HepG2 (cell line): ENCODE results near the gene SDK2. TPM values are rescaled to one million over a fixed set of nuclear protein-coding genes. Genes with fewer than 3 reads are reported as not detected.

ENCODE experiments used
- ATAC-seq: fragments of 200-7000 bp; cut with Tn5 transposase; 3 replicates; pipeline ENCODE4 v1.9.1; 2020; ENCODE audit warnings: mild to moderate bottlenecking, moderate library complexity
- BruUV-seq: library from RNA; stranded (reverse); fragments of 400-500 nt; replicated peaks from 2 replicates; lab custom pipeline; 2021; lab: Mats Ljungman, UMichigan
- CTCF ChIA-PET: fragments of 300-600 bp; formaldehyde crosslinking; extraction: SDS; loops from one replicate; lab custom pipeline; 2021; ENCODE audit warnings: low total read pairs, inconsistent platforms, low intra/inter-chr PET ratio; lab: Yijun Ruan, JAX
- POLR2A ChIA-PET: fragments of 350-600 bp; sonication (Branson Sonifier 250); formaldehyde crosslinking; loops from one replicate; lab custom pipeline; 2020; ENCODE audit warnings: antibody characterized with exemption, inconsistent platforms; lab: Yijun Ruan, JAX
- DNase-seq: peaks from one replicate; pipeline ENCODE4 v3.0.0-alpha.2; 2015; ENCODE audit warnings: low spot score
- FAIRE-seq: peaks from 3 replicates; lab custom pipeline; 2011; peaks lifted over from hg19 to GRCh38; lab: Jason Lieb, UNC
- H2AFZ ChIP-seq: one replicate; pipeline ENCODE4 v1.6.1; 2011; ENCODE audit warnings: low read length, inconsistent platforms
- H3K27ac ChIP-seq: fragments of 300-600 bp; 3 replicates; pipeline ENCODE4 v1.8.0; 2011; ENCODE audit warnings: mixed run types, mild to moderate bottlenecking, mixed read lengths, low read length, inconsistent platforms; ENCODE audit not compliant: insufficient read depth; ENCODE audit errors: extremely low read length
- H3K27me3 ChIP-seq, 2 experiments: fragments of 200-600 bp in 1 of 2; 2 replicates in 1 of 2; 3 replicates in 1 of 2; pipeline versions ENCODE4 v1.6.0 to v1.8.0; 2011; ENCODE audit warnings: low read length in 2 of 2, mild to moderate bottlenecking in 2 of 2, moderate library complexity in 2 of 2, inconsistent platforms in 1 of 2; ENCODE audit not compliant: insufficient read depth in 2 of 2, control insufficient read depth in 1 of 2
- H3K36me3 ChIP-seq, 2 experiments: fragments of 200-600 bp in 1 of 2; replicated peaks in 1 of 2; 2 replicates in 1 of 2; 3 replicates in 1 of 2; pipeline versions ENCODE4 v1.5.1 to v1.8.0; 2011; ENCODE audit warnings: low read length in 2 of 2, inconsistent platforms in 1 of 2; ENCODE audit not compliant: insufficient read depth in 2 of 2, control insufficient read depth in 1 of 2
- H3K4me1 ChIP-seq: 2 replicates; pipeline ENCODE4 v1.5.1; 2012; ENCODE audit warnings: low read length, inconsistent platforms; ENCODE audit not compliant: insufficient read depth
- H3K4me2 ChIP-seq: 2 replicates; pipeline ENCODE4 v1.6.0; 2011; ENCODE audit warnings: low read depth, low read length, inconsistent platforms
- H3K4me3 ChIP-seq, 3 experiments: fragments of 200-600 bp in 1 of 3; sonication (generic), shearing (Covaris generic) in 1 of 3; replicated peaks in 1 of 3; 2 replicates each; pipeline ENCODE4 v1.5.1; 2011 to 2016; ENCODE audit warnings: low read length in 3 of 3, inconsistent platforms in 2 of 3, low read depth in 2 of 3, mild to moderate bottlenecking in 2 of 3, control low read depth in 1 of 3, mixed read lengths in 1 of 3; ENCODE audit not compliant: insufficient read depth in 1 of 3
- H3K79me2 ChIP-seq: one replicate; pipeline ENCODE4 v1.6.1; 2011; ENCODE audit warnings: low read length, inconsistent platforms; ENCODE audit not compliant: insufficient read depth
- H3K9ac ChIP-seq: 2 replicates; pipeline ENCODE4 v1.6.0; 2011; ENCODE audit warnings: mild to moderate bottlenecking, low read depth, low read length, inconsistent platforms; ENCODE audit not compliant: insufficient read depth
- H3K9me3 ChIP-seq: 2 replicates; pipeline ENCODE4 v1.5.1; 2012; ENCODE audit warnings: mild to moderate bottlenecking, low read length
- H4K20me1 ChIP-seq: 2 replicates; pipeline ENCODE4 v1.6.0; 2011; ENCODE audit warnings: inconsistent platforms, mild to moderate bottlenecking, low read length, moderate library complexity; ENCODE audit not compliant: insufficient read depth
- CENPX ChIP-seq: sonication (generic); formaldehyde crosslinking; IDR thresholded peaks from 2 replicates; pipeline ENCODE4 v1.9.0; 2021; ENCODE audit warnings: mild to moderate bottlenecking, missing genetic modification reagents, moderate library complexity
- DNMT1 ChIP-seq: sonication (generic); formaldehyde crosslinking; IDR thresholded peaks from 2 replicates; pipeline ENCODE4 v1.5.1; 2020; ENCODE audit warnings: mild to moderate bottlenecking, missing genetic modification reagents
- NFKB2 ChIP-seq: sonication (generic); formaldehyde crosslinking; IDR thresholded peaks from 2 replicates; pipeline ENCODE4 v1.4.0; 2020; ENCODE audit warnings: missing genetic modification reagents, borderline replicate concordance
- POLR2A ChIP-seq, 2 experiments: IDR thresholded peaks; 2 replicates each; pipeline ENCODE4 v1.6.1; 2011; ENCODE audit warnings: low read depth in 2 of 2, low read length in 2 of 2, mild to moderate bottlenecking in 1 of 2, moderate library complexity in 1 of 2; ENCODE audit not compliant: insufficient read depth in 1 of 2
- RAD21 ChIP-seq: fragments of 450-650 bp; formaldehyde crosslinking; IDR thresholded peaks from 2 replicates; pipeline ENCODE4 v1.5.0; 2020; ENCODE audit warnings: mild to moderate bottlenecking
- REPIN1 ChIP-seq: sonication (generic); formaldehyde crosslinking; IDR thresholded peaks from 2 replicates; pipeline ENCODE4 v1.8.0; 2022; ENCODE audit warnings: missing genetic modification reagents, low read depth, mild to moderate bottlenecking, borderline replicate concordance
- SATB2 ChIP-seq: sonication (generic); formaldehyde crosslinking; IDR thresholded peaks from 2 replicates; pipeline ENCODE4 v1.5.0; 2020; ENCODE audit warnings: missing genetic modification reagents
- SMAD3 ChIP-seq: sonication (generic); formaldehyde crosslinking; IDR thresholded peaks from 2 replicates; pipeline ENCODE4 v1.4.0; 2020; ENCODE audit warnings: missing genetic modification reagents
- STAG1 ChIP-seq: sonication (generic); formaldehyde crosslinking; IDR thresholded peaks from 2 replicates; pipeline ENCODE4 v1.4.0; 2020; ENCODE audit warnings: missing genetic modification reagents
- ZNF230 ChIP-seq: sonication (generic); formaldehyde crosslinking; IDR thresholded peaks from 2 replicates; pipeline ENCODE4 v1.4.0; 2020; ENCODE audit warnings: mild to moderate bottlenecking, missing genetic modification reagents
- ZNF572 ChIP-seq: sonication (generic); formaldehyde crosslinking; IDR thresholded peaks from 2 replicates; pipeline ENCODE4 v1.5.1; 2020; ENCODE audit warnings: mild to moderate bottlenecking, missing genetic modification reagents
- ZNF616 ChIP-seq: sonication (generic); formaldehyde crosslinking; IDR thresholded peaks from 2 replicates; pipeline ENCODE4 v1.5.0; 2020; ENCODE audit warnings: low read depth, mild to moderate bottlenecking, missing genetic modification reagents
- ZNF775 ChIP-seq: sonication (generic); formaldehyde crosslinking; IDR thresholded peaks from 2 replicates; pipeline ENCODE4 v1.4.0; 2020; ENCODE audit warnings: missing genetic modification reagents, mild to moderate bottlenecking, moderate library complexity, borderline replicate concordance
- WGBS: methylation state at CpG from one replicate; pipeline ENCODE4 v1.1.6; 2017; ENCODE audit warnings: low lambda C conversion rate; 5-methylcytosine and 5-hydroxymethylcytosine counted together
- in situ Hi-C: cut with HindIII; loops from 2 replicates; pipeline ENCODE4 v1.10.0; 2017; ENCODE audit warnings: low pct_unique_long_range_greater_than_20kb; ENCODE audit not compliant: extremely low pct_ligation_motif_present
- intact Hi-C: fragments of 100-400 bp; cut with micrococcal nuclease; formaldehyde crosslinking; loops from one replicate; pipeline ENCODE4 v1.10.0; 2022; ENCODE audit not compliant: unreplicated experiment
- polyA plus RNA-seq, 8 experiments: library from polyadenylated mRNA; depleted of rRNA in 3 of 8; stranded (reverse) in 7 of 8; unstranded in 1 of 8; fragments of >200 nt; fragmentation: Illumina TruSeq in 4 of 8; extraction: Trizol in 4 of 8; gene quantifications; 2 replicates each; pipeline versions ENCODE4 v1.2.1 to v1.2.3, GENCODE V29; 2011 to 2016; ENCODE audit warnings: low read depth in 4 of 8, missing spikeins in 1 of 8, mixed read lengths in 1 of 8; ENCODE audit not compliant: insufficient read depth in 1 of 8
- total RNA-seq, 5 experiments: library from RNA; depleted of rRNA; stranded (reverse); fragments of >200 nt; fragmentation: Illumina TruSeq; extraction: Trizol; gene quantifications; 2 replicates each; pipeline ENCODE4 v1.2.3, GENCODE V29; 2016; ENCODE audit warnings: low read depth in 1 of 5
- TF ChIP-seq, protein P1 (sequence below): sonication (generic); formaldehyde crosslinking; IDR thresholded peaks from 2 replicates; pipeline ENCODE4 v1.4.0; 2020; ENCODE audit warnings: low read depth, missing genetic modification reagents
- TF ChIP-seq, protein P2 (sequence below): IDR thresholded peaks from 2 replicates; pipeline ENCODE4 v1.6.1; 2018; ENCODE audit warnings: missing genetic modification reagents
- TF ChIP-seq, protein P3 (sequence below): sonication (generic); formaldehyde crosslinking; IDR thresholded peaks from 2 replicates; pipeline ENCODE4 v1.5.0; 2020; ENCODE audit warnings: mild to moderate bottlenecking, missing genetic modification reagents, moderate library complexity

The SDK2 gene
- total and polyA plus RNA-seq, 2 of the 13 experiments (the other 11 are each of a cell fraction or from before 2014, with no cell fraction given): not detected

DNA sequence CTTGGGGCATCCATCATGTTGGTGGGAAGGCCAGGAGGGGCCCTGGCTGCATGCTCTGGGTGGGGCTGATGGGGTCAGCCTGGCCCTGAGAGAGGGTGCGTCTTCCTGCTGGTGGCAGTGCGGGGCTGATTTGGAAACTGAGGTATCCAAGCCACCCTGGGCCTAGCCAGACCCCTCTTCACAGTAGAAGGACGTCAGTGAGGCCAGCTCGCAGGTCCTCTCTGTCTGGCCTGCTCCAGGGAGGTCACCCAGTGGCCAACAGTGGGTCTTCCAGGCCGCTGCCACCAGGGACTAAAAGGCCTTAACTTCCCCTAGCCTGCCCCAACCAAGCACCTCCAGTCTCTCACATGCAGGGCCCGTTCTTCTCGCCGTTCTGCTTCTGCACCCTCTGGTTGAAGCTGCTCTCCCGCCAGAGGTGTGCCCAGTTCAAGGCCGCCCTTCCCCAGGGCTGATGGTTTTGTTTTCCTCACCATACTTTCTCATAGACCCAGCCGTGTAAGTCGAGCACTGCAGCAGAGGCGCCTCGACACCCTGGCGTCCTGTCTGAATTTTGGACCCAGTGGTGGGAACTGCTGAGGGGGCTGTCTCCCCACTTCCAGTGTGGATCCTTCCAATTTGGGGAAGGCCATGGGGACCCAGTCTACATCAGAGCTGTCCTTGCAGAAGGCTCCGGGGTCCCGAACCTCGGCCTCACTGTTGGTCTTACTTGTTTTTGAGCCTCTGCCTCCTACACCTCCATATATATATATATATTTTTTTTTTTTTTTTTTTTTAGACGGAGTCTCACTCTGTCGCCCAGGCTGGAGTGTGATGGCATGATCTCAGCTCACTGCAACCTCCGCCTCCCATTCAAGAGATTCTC is 289.6 kb downstream of the SDK2 start:
- Histone ChIP-seq H3K4me1 (peaks cover 5% of the 10 kb centered on the region), H3K4me3 (no peak overlapping the region), H3K27ac (no peak overlapping the region), H3K4me2 (no peak overlapping the region), H3K9me3 (no peaks in the 10 kb centered on the region), H4K20me1 (no peaks in the 10 kb centered on the region), H3K9ac (no peak overlapping the region), H2AFZ (no peak overlapping the region), H3K36me3 (no peaks in the 10 kb centered on the region), H3K79me2 (no peaks in the 10 kb centered on the region), H3K27me3 (peaks cover 28 to 86% of the 10 kb centered on the region in 2 experiments)
- 44% methylated on average over 19 of the region's 21 CpGs for WGBS
- ATAC-seq (peak; percentile 73), DNase-seq (no peak), FAIRE-seq (no peak)
- CTCF ChIA-PET: no interaction called here
- BruUV-seq: no TSS peak
- in situ Hi-C loops: no loop called here
- POLR2A ChIA-PET: no interaction called here
- intact Hi-C loops: no loop called here
- TF ChIP-seq NFKB2 (0 out of 2 replicates have a peak, but pooled peaks have one; percentile 26), POLR2A (IDR thresholded peaks at IDR 0.05; ENCODE audit: insufficient read depth in 1 of 2, low read depth in 2 of 2, low read length in 2 of 2) (no peak), ZNF775 (CRISPR knock-in tag) (no peak), RAD21 (CRISPR knock-in tag) (peak; percentile 49), DNMT1 (CRISPR knock-in tag) (0 out of 2 replicates have a peak, but pooled peaks have one; percentile 49), ZNF616 (CRISPR knock-in tag) (no peak), SMAD3 (no peak), ZNF572 (CRISPR knock-in tag) (no peak), STAG1 (CRISPR knock-in tag) (peak; percentile 27), ZNF230 (no peak), SATB2 (CRISPR knock-in tag) (no peak), REPIN1 (CRISPR knock-in tag) (no peak), CENPX (no peak)
- TF ChIP-seq, protein P1, sequence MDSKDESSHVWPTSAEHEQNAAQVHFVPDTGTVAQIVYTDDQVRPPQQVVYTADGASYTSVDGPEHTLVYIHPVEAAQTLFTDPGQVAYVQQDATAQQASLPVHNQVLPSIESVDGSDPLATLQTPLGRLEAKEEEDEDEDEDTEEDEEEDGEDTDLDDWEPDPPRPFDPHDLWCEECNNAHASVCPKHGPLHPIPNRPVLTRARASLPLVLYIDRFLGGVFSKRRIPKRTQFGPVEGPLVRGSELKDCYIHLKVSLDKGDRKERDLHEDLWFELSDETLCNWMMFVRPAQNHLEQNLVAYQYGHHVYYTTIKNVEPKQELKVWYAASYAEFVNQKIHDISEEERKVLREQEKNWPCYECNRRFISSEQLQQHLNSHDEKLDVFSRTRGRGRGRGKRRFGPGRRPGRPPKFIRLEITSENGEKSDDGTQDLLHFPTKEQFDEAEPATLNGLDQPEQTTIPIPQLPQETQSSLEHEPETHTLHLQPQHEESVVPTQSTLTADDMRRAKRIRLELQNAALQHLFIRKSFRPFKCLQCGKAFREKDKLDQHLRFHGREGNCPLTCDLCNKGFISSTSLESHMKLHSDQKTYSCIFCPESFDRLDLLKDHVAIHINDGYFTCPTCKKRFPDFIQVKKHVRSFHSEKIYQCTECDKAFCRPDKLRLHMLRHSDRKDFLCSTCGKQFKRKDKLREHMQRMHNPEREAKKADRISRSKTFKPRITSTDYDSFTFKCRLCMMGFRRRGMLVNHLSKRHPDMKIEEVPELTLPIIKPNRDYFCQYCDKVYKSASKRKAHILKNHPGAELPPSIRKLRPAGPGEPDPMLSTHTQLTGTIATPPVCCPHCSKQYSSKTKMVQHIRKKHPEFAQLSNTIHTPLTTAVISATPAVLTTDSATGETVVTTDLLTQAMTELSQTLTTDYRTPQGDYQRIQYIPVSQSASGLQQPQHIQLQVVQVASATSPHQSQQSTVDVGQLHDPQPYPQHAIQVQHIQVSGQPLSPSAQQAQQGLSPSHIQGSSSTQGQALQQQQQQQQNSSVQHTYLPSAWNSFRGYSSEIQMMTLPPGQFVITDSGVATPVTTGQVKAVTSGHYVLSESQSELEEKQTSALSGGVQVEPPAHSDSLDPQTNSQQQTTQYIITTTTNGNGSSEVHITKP (CRISPR knock-in tag): no peak
- TF ChIP-seq, protein P2, sequence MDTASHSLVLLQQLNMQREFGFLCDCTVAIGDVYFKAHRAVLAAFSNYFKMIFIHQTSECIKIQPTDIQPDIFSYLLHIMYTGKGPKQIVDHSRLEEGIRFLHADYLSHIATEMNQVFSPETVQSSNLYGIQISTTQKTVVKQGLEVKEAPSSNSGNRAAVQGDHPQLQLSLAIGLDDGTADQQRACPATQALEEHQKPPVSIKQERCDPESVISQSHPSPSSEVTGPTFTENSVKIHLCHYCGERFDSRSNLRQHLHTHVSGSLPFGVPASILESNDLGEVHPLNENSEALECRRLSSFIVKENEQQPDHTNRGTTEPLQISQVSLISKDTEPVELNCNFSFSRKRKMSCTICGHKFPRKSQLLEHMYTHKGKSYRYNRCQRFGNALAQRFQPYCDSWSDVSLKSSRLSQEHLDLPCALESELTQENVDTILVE (CRISPR knock-in tag): no peak
- TF ChIP-seq, protein P3, sequence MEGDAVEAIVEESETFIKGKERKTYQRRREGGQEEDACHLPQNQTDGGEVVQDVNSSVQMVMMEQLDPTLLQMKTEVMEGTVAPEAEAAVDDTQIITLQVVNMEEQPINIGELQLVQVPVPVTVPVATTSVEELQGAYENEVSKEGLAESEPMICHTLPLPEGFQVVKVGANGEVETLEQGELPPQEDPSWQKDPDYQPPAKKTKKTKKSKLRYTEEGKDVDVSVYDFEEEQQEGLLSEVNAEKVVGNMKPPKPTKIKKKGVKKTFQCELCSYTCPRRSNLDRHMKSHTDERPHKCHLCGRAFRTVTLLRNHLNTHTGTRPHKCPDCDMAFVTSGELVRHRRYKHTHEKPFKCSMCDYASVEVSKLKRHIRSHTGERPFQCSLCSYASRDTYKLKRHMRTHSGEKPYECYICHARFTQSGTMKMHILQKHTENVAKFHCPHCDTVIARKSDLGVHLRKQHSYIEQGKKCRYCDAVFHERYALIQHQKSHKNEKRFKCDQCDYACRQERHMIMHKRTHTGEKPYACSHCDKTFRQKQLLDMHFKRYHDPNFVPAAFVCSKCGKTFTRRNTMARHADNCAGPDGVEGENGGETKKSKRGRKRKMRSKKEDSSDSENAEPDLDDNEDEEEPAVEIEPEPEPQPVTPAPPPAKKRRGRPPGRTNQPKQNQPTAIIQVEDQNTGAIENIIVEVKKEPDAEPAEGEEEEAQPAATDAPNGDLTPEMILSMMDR (CRISPR knock-in tag): peak; percentile 33
